SIG-M5 treated with dmso at 0.1 percent for 504 hours (cell line): ENCODE data around the gene KBTBD12.
A peak's percentile ranks its signal among the peaks of the same experiment; 100 is the strongest.
"Not testable (repeated sequence)": the region's sequence is repeated elsewhere in the genome, so short reads cannot be mapped to it uniquely, and the experiment has no call there.

Experiments used
- DNase-seq: peaks from one replicate; lab custom pipeline; 2025; ENCODE audit not compliant: unreplicated experiment; lab: John Stamatoyannopoulos, UW

The KBTBD12 gene

DNA sequence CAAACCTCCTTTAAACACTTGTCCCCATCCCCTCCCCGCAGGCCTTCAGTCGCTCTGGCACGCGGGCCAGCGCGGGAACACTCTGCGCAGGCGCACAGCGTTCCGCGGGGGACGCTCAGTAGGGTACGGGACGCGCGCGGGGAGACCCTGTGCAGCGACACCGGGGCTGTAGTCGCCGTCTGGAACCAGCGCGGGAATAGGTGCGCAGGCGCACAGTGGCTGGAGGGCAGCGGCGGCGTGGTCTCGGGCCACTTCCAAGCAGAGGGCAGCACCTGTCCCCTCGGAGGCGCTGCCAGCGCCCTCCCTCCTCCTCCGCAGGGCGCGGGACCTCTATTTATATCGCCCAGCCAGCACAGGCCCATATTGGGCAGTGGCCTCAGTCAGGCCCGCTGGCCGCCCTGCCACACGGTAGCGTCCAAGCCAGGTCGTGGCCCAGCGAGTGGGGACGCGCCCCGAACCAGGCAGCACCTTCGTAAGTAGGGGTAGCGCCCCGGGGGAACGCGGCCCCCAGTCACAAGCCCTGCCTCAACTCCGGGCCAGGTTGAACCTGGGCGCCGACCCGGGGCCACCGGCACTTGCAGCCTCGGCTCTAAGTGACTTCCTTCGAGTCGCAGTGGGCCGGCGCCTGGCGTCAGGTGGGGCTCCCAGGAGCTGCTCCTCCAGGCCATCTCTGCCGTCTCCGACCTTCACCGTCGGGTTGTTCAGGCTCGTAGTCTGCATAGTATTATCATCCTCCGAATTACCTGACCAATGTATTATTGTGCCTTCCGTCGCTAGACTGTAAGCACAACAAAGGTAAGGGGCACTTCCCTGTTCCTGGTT is at the start of gene KBTBD12:
KBTBD12 (plus strand) TSS at position 118 of the 822 bp plus-strand sequence. CDS start 7,830 bp downstream, outside the sequence.
- no peak for DNase-seq

DNA sequence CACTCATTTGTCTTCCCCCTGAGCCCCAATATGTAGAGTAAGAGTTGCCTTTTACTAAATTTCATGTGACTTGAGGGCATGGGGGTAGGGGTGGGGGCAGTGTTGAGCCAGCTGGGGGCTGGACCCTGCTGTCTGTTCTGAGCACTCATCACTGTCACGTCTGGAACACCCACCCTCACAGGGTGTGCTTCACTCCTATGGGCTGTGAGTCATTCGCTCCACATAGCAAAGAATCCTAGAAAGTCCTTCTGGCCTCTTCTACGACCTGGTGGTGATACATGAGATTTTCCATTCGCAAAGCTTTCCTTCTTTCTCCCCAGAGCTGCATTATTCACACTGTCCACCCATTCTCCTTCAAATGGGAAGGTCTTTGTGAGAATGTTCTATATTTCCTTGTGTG is 49.1 kb upstream of the KBTBD12 start:
- no peak for DNase-seq

- no peak for DNase-seq
Observed at GRCh38 chr3:127867412-127867811, 47.6 kb upstream of the KBTBD12 start.

DNA sequence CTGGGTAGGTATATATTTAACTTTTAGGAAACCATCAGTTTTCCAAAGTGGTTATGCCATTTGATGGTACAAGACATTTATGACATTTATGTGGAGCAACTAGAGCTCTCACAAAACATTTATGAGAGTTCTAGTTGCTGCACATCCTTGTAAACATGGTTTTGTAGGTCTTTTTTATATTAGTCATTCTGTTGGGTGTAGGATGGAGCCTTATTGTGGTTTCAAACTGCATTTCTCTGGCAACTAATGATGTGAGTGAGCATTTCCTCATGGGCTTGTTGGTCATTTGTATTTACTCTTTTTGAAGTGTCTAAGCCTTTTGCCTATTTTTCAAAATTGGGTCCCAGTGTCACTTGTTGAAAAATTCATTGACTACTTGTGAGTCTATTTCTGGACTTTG is 47.0 kb upstream of the KBTBD12 start:
- DNase-seq = no peak

GRCh38 chr3:127870156-127870555 is 44.9 kb upstream of the KBTBD12 start:
- no peak for DNase-seq

GRCh38 chr3:127874097-127874496 is 40.9 kb upstream of the KBTBD12 start:
- DNase-seq = not testable (repeated sequence)

- DNase-seq = no peak
Observed at GRCh38 chr3:127881586-127881985, 33.4 kb upstream of the KBTBD12 start.

DNA sequence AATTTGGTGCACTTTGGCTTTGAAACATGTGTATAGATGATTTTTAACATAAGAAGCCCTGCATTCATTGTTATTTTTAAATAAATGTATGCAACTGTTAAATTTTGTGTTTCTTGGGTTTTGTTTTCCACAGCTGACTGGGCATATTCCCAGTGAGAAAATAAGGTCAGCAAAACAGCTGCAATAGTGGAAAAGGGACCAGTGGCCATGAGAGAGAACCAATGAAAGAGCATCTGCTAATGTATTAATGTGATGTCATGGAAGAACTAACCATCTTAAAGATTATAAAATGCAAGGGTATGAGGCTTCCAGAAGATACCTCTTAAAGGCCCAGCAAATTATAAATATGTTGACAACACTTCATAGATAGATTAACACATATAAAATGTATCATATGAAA is 31.0 kb upstream of the KBTBD12 start:
- DNase-seq = no peak

- no peak for DNase-seq
Observed at GRCh38 chr3:127886231-127886955, 28.6 kb upstream of the KBTBD12 start.

GRCh38 chr3:127886956-127887231 is 28.1 kb upstream of the KBTBD12 start:
- DNase-seq = no peak

GRCh38 chr3:127887321-127887720 is 27.7 kb upstream of the KBTBD12 start:
- no peak for DNase-seq

DNA sequence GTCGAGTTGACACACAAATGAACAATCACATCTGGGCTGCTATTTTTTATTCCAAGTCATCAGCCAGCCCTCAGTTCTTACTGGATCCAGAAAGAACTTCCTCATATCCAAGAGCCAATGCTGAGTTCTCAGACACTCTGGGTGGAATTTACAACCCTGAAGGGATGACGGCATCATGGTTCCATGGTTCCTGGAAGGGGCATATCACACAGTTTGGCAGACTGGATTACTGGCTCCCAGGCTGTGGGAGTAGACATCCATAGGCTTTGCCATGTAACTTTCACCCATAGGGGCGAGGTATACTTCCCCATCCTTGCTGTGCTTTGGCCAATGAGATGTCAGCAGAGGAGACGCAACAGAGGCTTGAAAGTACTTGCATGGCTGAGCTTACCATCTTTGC is 26.9 kb upstream of the KBTBD12 start:
- no peak for DNase-seq

- DNase-seq = no peak
Observed at GRCh38 chr3:127888564-127889107, 26.4 kb upstream of the KBTBD12 start.

DNA sequence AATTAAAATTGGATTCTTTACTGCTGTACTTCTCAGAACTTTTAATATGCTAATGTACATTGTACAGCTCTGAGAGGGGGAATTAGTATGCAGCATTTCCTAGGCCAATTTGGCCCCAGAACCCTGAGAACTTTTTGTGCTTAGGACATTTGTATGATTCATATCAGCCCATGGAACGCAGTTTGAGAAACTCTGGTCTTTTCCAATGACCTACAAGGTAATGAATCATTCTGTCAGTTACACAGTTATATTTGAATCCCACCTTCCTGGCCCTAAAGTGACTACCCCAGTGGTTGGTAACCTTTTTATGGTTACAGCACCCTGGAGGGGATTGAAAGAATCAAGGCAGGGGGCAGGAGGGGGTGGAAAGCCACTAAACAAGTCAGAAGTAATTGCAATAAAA is 25.6 kb upstream of the KBTBD12 start:
- no peak for DNase-seq

DNA sequence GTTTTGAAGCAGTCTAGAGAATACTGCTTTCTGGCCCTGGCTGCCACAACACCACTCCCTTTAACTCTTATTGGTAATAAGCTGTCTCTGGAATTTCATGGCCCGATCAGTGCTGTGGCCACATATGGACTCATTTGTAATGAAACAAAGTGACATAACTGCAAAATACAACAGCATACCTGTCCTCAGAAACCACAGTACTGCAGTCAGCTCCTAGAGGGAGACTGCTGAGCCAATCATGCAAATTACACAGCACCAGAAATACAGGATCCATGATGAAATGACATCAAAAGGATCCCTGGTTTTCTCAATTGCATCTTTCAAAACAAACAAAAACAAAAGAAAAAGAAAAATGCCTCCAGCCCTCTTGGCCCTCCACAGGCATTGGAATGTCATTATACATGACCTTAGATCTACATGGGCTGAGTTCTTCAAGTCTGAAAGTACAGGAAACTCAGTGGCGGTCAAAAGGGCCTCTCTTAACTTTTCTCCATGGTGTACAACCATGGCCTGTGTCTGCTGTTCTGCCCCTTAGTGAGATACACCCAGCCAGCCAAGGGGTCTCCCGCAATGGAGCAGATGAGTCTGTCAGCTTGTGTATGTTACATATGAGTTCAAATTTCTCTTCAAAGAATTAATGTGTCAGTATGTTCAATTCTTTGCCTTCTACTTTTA is 24.9 kb upstream of the KBTBD12 start:
- DNase-seq = no peak

GRCh38 chr3:127890651-127891290 is 24.3 kb upstream of the KBTBD12 start:
- DNase-seq = not testable (repeated sequence)

GRCh38 chr3:127894481-127894880 is 20.6 kb upstream of the KBTBD12 start:
- DNase-seq = no peak

DNA sequence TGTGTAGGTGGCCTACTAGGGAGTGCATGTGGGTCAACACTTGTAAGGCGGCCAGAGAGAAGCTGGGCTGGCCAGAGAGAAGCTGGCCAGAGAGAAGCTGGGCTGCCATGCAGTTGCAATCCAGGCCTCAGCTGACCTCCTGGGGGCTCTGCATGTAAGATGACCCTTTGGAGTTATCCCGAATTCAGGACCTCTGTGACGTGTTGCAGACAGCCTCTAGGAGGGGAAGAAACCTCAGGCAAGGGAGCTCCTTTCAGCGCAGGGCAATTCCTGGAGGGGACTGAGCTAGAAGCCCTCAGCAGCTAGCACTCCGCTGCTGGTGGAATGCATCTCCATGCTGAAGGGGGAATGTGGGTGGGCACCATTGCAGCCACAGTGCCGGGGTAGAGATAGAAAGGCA is 15.8 kb upstream of the KBTBD12 start:
- no peak for DNase-seq

DNA sequence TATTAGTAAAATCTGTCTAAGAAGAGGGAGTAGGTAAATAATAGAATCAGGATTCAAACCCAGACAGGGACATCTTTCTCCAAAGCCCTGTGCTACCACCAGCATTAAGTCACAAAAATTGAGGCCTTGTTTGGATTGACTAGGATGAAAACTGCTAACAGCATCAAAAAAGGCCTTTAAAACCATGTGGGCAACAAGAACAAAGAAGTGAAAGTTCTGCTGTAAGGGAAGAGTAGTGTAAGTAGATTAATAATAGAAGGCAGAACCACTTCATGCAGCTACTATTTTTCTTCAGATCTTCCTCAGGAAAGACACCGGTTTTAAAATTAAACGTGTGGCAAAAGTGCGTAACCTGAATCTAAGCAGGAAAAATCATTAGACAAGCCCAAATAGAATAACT is 15.3 kb upstream of the KBTBD12 start:
- peak; percentile 30 for DNase-seq

- DNase-seq = no peak
Observed at GRCh38 chr3:127900536-127900935, 14.5 kb upstream of the KBTBD12 start.

DNA sequence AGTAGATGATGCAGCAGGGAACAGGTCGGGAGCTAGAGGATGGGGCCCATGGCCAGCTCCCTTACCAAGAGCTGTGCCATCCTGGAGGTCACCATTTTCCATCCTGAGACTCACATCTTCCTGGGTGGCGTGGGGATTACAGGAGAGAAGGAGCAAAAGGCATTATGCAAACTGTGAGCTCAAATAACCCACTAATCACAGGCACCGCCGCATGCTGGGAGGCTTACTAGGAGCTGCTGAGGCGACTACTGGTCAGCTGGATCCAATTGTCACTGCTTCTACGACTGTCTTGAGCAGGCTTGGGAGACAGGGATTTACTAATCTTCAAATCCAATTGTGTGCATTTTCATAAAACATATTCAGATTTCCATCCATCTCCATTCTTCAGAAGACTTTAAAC is 12.5 kb upstream of the KBTBD12 start:
- no peak for DNase-seq
